Uterus (tissue), 2 donors: ENCODE results near the gene MIDN.

Experiments
- POLR2A ChIP-seq, 2 donors: fragments of 450-650 bp; IDR thresholded peaks; one replicate each; pipeline ENCODE4 v1.6.1; 2016; ENCODE audit warnings: antibody characterized with exemption in 2 of 2, mild to moderate bottlenecking in 1 of 2, moderate library complexity in 1 of 2
- TF ChIP-seq, protein P1 (sequence below), 4 experiments: fragments of 200-600 bp in 2 of 4; fragments of 450-650 bp in 2 of 4; sonication (generic) in 2 of 4; IDR thresholded peaks; one replicate each; pipeline ENCODE4 v1.5.1; 2016 to 2019; ENCODE audit warnings: antibody characterized with exemption in 4 of 4, mild to moderate bottlenecking in 2 of 4, moderate library complexity in 1 of 4

DNA sequence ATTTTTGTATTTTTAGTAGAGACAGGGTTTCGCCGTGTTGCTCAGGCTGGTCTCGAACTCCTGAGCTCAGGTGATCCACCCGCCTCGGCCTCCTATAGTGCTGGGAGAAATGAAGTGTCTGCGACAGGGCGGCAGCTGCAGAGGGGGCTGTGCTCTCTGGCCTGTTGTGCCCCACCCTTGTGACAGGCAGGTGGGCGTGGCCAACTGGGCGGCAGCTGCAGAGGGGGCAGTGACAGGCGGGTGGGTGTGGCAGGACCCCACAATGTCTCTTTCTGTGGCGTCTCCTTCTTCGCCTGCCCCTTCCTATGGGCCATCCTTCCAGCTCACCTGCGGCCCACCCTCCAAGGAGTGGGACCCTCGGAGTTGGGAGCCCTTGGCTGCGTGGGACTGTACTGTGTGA, 31.0 kb upstream of the MIDN start:
- no peak for TF ChIP-seq POLR2A (IDR thresholded peaks at IDR 0.05)
- TF ChIP-seq, protein P1, sequence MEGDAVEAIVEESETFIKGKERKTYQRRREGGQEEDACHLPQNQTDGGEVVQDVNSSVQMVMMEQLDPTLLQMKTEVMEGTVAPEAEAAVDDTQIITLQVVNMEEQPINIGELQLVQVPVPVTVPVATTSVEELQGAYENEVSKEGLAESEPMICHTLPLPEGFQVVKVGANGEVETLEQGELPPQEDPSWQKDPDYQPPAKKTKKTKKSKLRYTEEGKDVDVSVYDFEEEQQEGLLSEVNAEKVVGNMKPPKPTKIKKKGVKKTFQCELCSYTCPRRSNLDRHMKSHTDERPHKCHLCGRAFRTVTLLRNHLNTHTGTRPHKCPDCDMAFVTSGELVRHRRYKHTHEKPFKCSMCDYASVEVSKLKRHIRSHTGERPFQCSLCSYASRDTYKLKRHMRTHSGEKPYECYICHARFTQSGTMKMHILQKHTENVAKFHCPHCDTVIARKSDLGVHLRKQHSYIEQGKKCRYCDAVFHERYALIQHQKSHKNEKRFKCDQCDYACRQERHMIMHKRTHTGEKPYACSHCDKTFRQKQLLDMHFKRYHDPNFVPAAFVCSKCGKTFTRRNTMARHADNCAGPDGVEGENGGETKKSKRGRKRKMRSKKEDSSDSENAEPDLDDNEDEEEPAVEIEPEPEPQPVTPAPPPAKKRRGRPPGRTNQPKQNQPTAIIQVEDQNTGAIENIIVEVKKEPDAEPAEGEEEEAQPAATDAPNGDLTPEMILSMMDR (IDR thresholded peaks at IDR 0.05) = no peak
